ENCODE data around the gene OR8B3.

GRCh38 chr11:124440608-124441007 lies 41.8 kb upstream of the OR8B3 start:
- TF ChIP-seq CTCF (IDR thresholded peaks at IDR 0.05) (no peak), POLR2A (IDR thresholded peaks at IDR 0.05) (no peak)
